ENCODE measurements around the gene USP48. TPM values are rescaled to one million over a fixed set of nuclear protein-coding genes. Genes with fewer than 3 reads are reported as not detected.

USP48 gene
- total RNA-seq, 1 experiment from 2014 or later = 84.8 TPM

DNA sequence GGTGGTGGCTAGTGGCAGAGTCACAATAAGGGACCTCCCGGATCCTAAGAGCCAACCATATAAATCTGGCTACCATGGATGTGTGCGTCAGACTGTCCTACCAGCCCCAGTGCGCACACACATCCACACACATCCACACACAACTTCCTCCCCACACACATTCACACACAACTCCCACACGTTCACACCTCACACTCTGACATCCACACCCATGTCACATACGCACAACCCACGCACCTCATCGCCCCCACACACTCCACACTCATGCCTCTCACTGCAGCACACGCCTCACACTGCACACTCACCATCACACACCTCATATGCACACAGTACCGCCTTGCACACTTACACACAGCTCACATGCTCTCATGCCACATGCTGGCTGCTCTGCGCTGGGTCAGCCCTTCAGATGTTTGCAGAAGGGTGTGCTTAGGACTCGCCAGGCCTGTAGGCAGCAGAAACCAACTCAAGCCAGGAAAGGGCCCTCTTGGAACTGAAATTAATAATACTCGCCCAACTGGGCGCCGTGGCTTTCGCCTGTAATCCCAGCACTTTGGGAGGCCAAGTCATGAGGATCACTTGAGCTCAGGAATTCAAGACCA lies 32.1 kb upstream of the USP48 start:
- Mint-ChIP-seq H3K27ac (peak overlapping the region in 2 of 3 experiments; percentile 0 to 49; a peak in 2 of 7 replicates), H3K36me3 (ENCODE audit: insufficient read depth in 1 of 3, low read depth in 3 of 3) (no peaks in the 10 kb centered on the region), H3K9me3 (no peaks in the 10 kb centered on the region; a peak in 1 of 5 replicates), H3K27me3 (ENCODE audit: low read depth) (peaks cover 16% of the 10 kb centered on the region), H3K4me3 (peak overlapping the region; percentile 68 to 80), H3K4me1 (peaks cover 12 to 13% of the 10 kb centered on the region in 2 experiments)
- no peaks in the 10 kb centered on the region for H3K4me1 ChIP-seq (ENCODE audit: insufficient read depth, low read length)
- TF ChIP-seq, protein P1, sequence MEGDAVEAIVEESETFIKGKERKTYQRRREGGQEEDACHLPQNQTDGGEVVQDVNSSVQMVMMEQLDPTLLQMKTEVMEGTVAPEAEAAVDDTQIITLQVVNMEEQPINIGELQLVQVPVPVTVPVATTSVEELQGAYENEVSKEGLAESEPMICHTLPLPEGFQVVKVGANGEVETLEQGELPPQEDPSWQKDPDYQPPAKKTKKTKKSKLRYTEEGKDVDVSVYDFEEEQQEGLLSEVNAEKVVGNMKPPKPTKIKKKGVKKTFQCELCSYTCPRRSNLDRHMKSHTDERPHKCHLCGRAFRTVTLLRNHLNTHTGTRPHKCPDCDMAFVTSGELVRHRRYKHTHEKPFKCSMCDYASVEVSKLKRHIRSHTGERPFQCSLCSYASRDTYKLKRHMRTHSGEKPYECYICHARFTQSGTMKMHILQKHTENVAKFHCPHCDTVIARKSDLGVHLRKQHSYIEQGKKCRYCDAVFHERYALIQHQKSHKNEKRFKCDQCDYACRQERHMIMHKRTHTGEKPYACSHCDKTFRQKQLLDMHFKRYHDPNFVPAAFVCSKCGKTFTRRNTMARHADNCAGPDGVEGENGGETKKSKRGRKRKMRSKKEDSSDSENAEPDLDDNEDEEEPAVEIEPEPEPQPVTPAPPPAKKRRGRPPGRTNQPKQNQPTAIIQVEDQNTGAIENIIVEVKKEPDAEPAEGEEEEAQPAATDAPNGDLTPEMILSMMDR (conservative IDR thresholded peaks at IDR 0.05) = no peak
- H4K91ac ChIP-seq (ENCODE audit: insufficient read length, low read depth, low read length) = no peak overlapping the region
- H2AFZ ChIP-seq (ENCODE audit: low read length) = no peak overlapping the region
- H4K8ac ChIP-seq (replicated peaks; ENCODE audit: insufficient read length, low read depth, low read length) = no peak overlapping the region
- H2AK5ac ChIP-seq (ENCODE audit: insufficient read length, low read length) = no peak overlapping the region
- H4K20me1 ChIP-seq (ENCODE audit: control insufficient read depth, insufficient read depth, insufficient read length) = no peaks in the 10 kb centered on the region
- no peak for DNase-seq
- no peaks in the 10 kb centered on the region for H3K23me2 ChIP-seq (ENCODE audit: insufficient read length, low read depth, low read length, poor library complexity, severe bottlenecking)
- H3K23ac ChIP-seq (ENCODE audit: insufficient read length, low read depth, low read length) = no peak overlapping the region
- no peak overlapping the region for H3K18ac ChIP-seq (ENCODE audit: insufficient read length, low read depth, low read length)
- H4K5ac ChIP-seq (ENCODE audit: insufficient read length, low read depth, low read length) = no peak overlapping the region
- no peak overlapping the region for H3K4ac ChIP-seq (ENCODE audit: low read depth, low read length)
- no peaks in the 10 kb centered on the region for H3K9me3 ChIP-seq (ENCODE audit: control insufficient read depth, low read depth, low read length)
- no peak overlapping the region for H3K4me2 ChIP-seq (ENCODE audit: insufficient read depth, insufficient read length, low read length)
- H3K79me1 ChIP-seq (ENCODE audit: insufficient read depth, low read depth, low read length, poor library complexity, severe bottlenecking) = no peaks in the 10 kb centered on the region
- H2BK15ac ChIP-seq (ENCODE audit: low read depth, low read length) = no peak overlapping the region
- H2BK20ac ChIP-seq (ENCODE audit: low read depth, low read length, poor library complexity, severe bottlenecking) = no peak overlapping the region
- no peak overlapping the region for H3T11ph ChIP-seq (ENCODE audit: low read length)
- no peak overlapping the region for H3K27ac ChIP-seq (ENCODE audit: insufficient read length, low read depth, low read length)
- no peak overlapping the region for H2BK5ac ChIP-seq (ENCODE audit: insufficient read length, low read length)
- no peak overlapping the region for H3K14ac ChIP-seq (ENCODE audit: insufficient read depth, low read length)
- H3K79me2 ChIP-seq (ENCODE audit: insufficient read depth, low read length) = 0 out of 2 replicates have a peak, but pooled peaks cover 2% of the 10 kb centered on the region
- H3K27me3 ChIP-seq (ENCODE audit: insufficient read depth, low read length) = no peaks in the 10 kb centered on the region
- no peak overlapping the region for H2BK120ac ChIP-seq (ENCODE audit: low read depth, low read length, poor library complexity, severe bottlenecking)
- no peak overlapping the region for H2BK12ac ChIP-seq (ENCODE audit: insufficient read length, low read depth, low read length)
- no peak overlapping the region for H3K56ac ChIP-seq (ENCODE audit: insufficient read length, low read depth, low read length)
- WGBS (ENCODE audit: extremely low coverage, insufficient read length, low lambda C conversion rate) = 100% methylated on average over 5 of the region's 15 CpGs
- H3K9ac ChIP-seq (ENCODE audit: extremely low read depth, insufficient read length, low read length) = no peak overlapping the region
